Measurements from ENCODE around the gene GGCX. TPM values are rescaled to one million over a fixed set of nuclear protein-coding genes. Genes with fewer than 3 reads are reported as not detected.

The GGCX gene
- total and polyA plus RNA-seq, 2 of the 13 experiments (the other 11 are each of a cell fraction or from before 2014, with no cell fraction given) = 72.5 to 103 TPM

- TF ChIP-seq, protein P1, sequence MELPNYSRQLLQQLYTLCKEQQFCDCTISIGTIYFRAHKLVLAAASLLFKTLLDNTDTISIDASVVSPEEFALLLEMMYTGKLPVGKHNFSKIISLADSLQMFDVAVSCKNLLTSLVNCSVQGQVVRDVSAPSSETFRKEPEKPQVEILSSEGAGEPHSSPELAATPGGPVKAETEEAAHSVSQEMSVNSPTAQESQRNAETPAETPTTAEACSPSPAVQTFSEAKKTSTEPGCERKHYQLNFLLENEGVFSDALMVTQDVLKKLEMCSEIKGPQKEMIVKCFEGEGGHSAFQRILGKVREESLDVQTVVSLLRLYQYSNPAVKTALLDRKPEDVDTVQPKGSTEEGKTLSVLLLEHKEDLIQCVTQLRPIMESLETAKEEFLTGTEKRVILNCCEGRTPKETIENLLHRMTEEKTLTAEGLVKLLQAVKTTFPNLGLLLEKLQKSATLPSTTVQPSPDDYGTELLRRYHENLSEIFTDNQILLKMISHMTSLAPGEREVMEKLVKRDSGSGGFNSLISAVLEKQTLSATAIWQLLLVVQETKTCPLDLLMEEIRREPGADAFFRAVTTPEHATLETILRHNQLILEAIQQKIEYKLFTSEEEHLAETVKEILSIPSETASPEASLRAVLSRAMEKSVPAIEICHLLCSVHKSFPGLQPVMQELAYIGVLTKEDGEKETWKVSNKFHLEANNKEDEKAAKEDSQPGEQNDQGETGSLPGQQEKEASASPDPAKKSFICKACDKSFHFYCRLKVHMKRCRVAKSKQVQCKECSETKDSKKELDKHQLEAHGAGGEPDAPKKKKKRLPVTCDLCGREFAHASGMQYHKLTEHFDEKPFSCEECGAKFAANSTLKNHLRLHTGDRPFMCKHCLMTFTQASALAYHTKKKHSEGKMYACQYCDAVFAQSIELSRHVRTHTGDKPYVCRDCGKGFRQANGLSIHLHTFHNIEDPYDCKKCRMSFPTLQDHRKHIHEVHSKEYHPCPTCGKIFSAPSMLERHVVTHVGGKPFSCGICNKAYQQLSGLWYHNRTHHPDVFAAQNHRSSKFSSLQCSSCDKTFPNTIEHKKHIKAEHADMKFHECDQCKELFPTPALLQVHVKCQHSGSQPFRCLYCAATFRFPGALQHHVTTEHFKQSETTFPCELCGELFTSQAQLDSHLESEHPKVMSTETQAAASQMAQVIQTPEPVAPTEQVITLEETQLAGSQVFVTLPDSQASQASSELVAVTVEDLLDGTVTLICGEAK (IDR thresholded peaks at IDR 0.05) = no peak
- TF ChIP-seq, protein P1 (CRISPR knock-in tag; IDR thresholded peaks at IDR 0.05) = no peak
- TF ChIP-seq ZFY (CRISPR knock-in tag; IDR thresholded peaks at IDR 0.05) (no peak; the same call in 1 of the 2 replicates), ZNF660 (CRISPR knock-in tag; IDR thresholded peaks at IDR 0.05; ENCODE audit: borderline replicate concordance, low read depth) (no peak), ZNF580 (CRISPR knock-in tag; IDR thresholded peaks at IDR 0.05; ENCODE audit: borderline replicate concordance, low read depth) (peak; percentile 60; the same call in 1 of the 2 replicates), ZNF781 (CRISPR knock-in tag; IDR thresholded peaks at IDR 0.05; ENCODE audit: borderline replicate concordance, not compliant biosample characterization) (no peak), ASH2L (IDR thresholded peaks at IDR 0.05; ENCODE audit: insufficient read length, low read depth, low read length) (no peak), ZBTB38 (CRISPR knock-in tag; IDR thresholded peaks at IDR 0.05) (peak; percentile 95), RXRA (CRISPR knock-in tag; IDR thresholded peaks at IDR 0.05) (0 out of 2 replicates have a peak, but pooled peaks have one; percentile 28), POLR2G (IDR thresholded peaks at IDR 0.05; ENCODE audit: low read depth, low read length) (peak; percentile 45; the same call in 1 of the 2 replicates), POLR2AphosphoS2 (IDR thresholded peaks at IDR 0.05; ENCODE audit: low read depth, low read length) (no peak), ZBTB43 (CRISPR knock-in tag; conservative IDR thresholded peaks at IDR 0.05) (no peak), KLF6 (CRISPR knock-in tag; IDR thresholded peaks at IDR 0.05) (no peak), ZNF34 (CRISPR knock-in tag; IDR thresholded peaks at IDR 0.05; ENCODE audit: borderline replicate concordance) (no peak)
- TF ChIP-seq, protein P2, sequence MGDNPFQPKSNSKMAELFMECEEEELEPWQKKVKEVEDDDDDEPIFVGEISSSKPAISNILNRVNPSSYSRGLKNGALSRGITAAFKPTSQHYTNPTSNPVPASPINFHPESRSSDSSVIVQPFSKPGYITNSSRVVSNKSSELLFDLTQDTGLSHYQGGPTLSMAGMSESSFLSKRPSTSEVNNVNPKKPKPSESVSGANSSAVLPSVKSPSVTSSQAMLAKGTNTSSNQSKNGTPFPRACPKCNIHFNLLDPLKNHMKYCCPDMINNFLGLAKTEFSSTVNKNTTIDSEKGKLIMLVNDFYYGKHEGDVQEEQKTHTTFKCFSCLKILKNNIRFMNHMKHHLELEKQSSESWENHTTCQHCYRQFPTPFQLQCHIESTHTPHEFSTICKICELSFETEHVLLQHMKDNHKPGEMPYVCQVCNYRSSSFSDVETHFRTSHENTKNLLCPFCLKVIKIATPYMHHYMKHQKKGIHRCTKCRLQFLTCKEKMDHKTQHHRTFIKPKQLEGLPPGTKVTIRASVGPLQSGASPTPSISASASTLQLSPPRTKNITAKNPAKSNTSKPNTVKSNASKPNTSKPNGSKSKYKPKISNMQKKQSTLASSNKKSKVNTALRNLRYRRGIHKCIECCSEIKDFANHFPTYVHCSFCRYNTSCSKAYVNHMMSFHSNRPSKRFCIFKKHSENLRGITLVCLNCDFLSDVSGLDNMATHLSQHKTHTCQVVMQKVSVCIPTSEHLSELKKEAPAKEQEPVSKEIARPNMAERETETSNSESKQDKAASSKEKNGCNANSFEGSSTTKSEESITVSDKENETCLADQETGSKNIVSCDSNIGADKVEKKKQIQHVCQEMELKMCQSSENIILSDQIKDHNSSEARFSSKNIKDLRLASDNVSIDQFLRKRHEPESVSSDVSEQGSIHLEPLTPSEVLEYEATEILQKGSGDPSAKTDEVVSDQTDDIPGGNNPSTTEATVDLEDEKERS (CRISPR knock-in tag; IDR thresholded peaks at IDR 0.05) = no peak
These were observed 38.4 kb upstream of the GGCX start (continued) for GRCh38 chr2:85599468-85600234.

Measured in HepG2 (cell line).